ENCODE data around the gene OPCML. TPM values are rescaled to one million over a fixed set of nuclear protein-coding genes. Genes with fewer than 3 reads are reported as not detected.

OPCML gene
- total and polyA plus RNA-seq, 2 experiments from 2014 or later: 1.2 to 4.4 TPM

DNA sequence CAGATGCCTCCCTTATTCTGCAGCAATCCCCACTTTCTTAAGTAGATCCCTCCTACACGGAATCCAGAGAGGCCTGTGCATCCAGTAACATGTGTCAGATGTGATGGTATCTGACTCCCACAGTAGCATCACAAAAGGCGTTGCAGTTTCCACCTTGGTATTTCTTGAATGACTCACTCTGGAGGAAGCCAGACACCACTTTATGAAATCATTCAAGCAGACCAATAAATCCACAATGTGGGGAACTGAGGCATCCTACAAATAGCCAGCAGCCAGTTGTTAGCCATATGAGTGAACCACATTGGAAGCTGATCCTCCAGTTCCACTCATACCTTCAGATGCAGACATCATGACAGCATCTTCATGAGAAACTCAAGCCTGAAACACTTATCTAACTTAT, 798.1 kb downstream of the OPCML start:
- Histone ChIP-seq H3K9me2 (ENCODE audit: insufficient read depth) (peaks cover 3% of the 10 kb centered on the region; the same call in 1 of the 2 replicates), H3K79me2 (replicated peaks; ENCODE audit: insufficient read depth) (no peaks in the 10 kb centered on the region), H3K4me3 (no peak overlapping the region), H3K4me2 (no peak overlapping the region), H4K20me1 (replicated peaks; ENCODE audit: insufficient read depth) (no peaks in the 10 kb centered on the region), H3K4me1 (ENCODE audit: insufficient read depth) (no peaks in the 10 kb centered on the region), H3K36me3 (ENCODE audit: insufficient read depth) (no peaks in the 10 kb centered on the region), H3K27ac (ENCODE audit: low read depth) (no peak overlapping the region), H2AFZ (no peak overlapping the region), H3F3A (replicated peaks; ENCODE audit: low read depth) (no peaks in the 10 kb centered on the region), H3K27me3 (ENCODE audit: insufficient read depth) (no peaks in the 10 kb centered on the region)
- Mint-ChIP-seq H3K9me3 (no peaks in the 10 kb centered on the region; the same call in 2 of the 3 replicates), H3K27me3 (ENCODE audit: insufficient read depth, low read depth, poor library complexity) (peaks cover 1% of the 10 kb centered on the region), H3K4me1 (peaks cover 4% of the 10 kb centered on the region; the same call in 1 of the 3 replicates), H3K27ac (no peak overlapping the region), H3K4me3 (no peak overlapping the region), H3K36me3 (ENCODE audit: low read depth) (no peaks in the 10 kb centered on the region)
- TF ChIP-seq CREB1 (CRISPR knock-in tag; IDR thresholded peaks at IDR 0.05; ENCODE audit: low read depth) (no peak), ZNF114 (CRISPR knock-in tag; IDR thresholded peaks at IDR 0.05) (no peak), JUNB (IDR thresholded peaks at IDR 0.05; ENCODE audit: unreplicated experiment) (no peak)
- DNase-seq (ENCODE audit: low spot score) (no peak), ATAC-seq (no peak)

DNA sequence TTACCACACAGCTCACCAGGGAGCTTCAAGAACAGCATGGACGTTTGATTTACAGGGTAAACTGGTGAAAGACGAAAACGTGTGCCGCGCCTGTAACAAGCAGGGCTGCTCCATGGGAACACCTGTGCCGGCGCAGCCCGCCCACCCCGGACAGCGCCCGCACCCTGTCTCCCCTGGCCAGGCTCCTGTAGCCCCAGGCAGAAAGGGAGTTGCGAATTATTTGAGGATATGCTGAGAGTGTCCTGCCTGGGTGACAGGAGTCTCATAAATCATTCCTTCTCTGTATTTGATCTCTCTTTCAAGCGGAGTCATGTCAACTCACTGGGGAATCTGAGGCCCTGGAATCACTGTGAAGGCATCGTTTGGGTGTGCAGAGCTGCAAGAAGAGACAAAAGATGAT, 804.3 kb downstream of the OPCML start:
- Mint-ChIP-seq H3K4me1 (peaks cover 5% of the 10 kb centered on the region; the same call in 1 of the 3 replicates), H3K27ac (no peak overlapping the region), H3K9me3 (peaks cover 32% of the 10 kb centered on the region), H3K36me3 (ENCODE audit: low read depth) (peaks cover 15% of the 10 kb centered on the region), H3K27me3 (ENCODE audit: insufficient read depth, low read depth, poor library complexity) (peaks cover 6% of the 10 kb centered on the region), H3K4me3 (no peak overlapping the region)
- DNase-seq (ENCODE audit: low spot score): no peak
- H3K36me3 ChIP-seq (ENCODE audit: insufficient read depth): no peaks in the 10 kb centered on the region
- no peaks in the 10 kb centered on the region; the same call in 1 of the 2 replicates for H3K9me2 ChIP-seq (ENCODE audit: insufficient read depth)
- no peak overlapping the region for H3K4me2 ChIP-seq
- ATAC-seq: peak; percentile 46; the same call in 2 of the 3 replicates
- no peak overlapping the region for H3K27ac ChIP-seq (ENCODE audit: low read depth)
- no peaks in the 10 kb centered on the region for H4K20me1 ChIP-seq (replicated peaks; ENCODE audit: insufficient read depth)
- H3F3A ChIP-seq (replicated peaks; ENCODE audit: low read depth): no peaks in the 10 kb centered on the region
- peak overlapping the region; percentile 66 for H2AFZ ChIP-seq
- no peaks in the 10 kb centered on the region for H3K4me1 ChIP-seq (ENCODE audit: insufficient read depth)
- H3K27me3 ChIP-seq (ENCODE audit: insufficient read depth): no peaks in the 10 kb centered on the region
- no peak overlapping the region for H3K4me3 ChIP-seq
- H3K79me2 ChIP-seq (replicated peaks; ENCODE audit: insufficient read depth): no peaks in the 10 kb centered on the region
- TF ChIP-seq ZNF114 (CRISPR knock-in tag; IDR thresholded peaks at IDR 0.05) (no peak), EZH2phosphoT487 (IDR thresholded peaks at IDR 0.05; ENCODE audit: unreplicated experiment) (no peak), EZH2 (IDR thresholded peaks at IDR 0.05; ENCODE audit: low read depth, unreplicated experiment) (no peak), ZNF331 (CRISPR knock-in tag; IDR thresholded peaks at IDR 0.05; ENCODE audit: low read depth) (no peak), CREB1 (CRISPR knock-in tag; IDR thresholded peaks at IDR 0.05; ENCODE audit: low read depth) (no peak), STAT1 (IDR thresholded peaks at IDR 0.05; ENCODE audit: unreplicated experiment) (no peak), NANOG (IDR thresholded peaks at IDR 0.05; ENCODE audit: borderline replicate concordance) (no peak)
- TF ChIP-seq, protein P1, sequence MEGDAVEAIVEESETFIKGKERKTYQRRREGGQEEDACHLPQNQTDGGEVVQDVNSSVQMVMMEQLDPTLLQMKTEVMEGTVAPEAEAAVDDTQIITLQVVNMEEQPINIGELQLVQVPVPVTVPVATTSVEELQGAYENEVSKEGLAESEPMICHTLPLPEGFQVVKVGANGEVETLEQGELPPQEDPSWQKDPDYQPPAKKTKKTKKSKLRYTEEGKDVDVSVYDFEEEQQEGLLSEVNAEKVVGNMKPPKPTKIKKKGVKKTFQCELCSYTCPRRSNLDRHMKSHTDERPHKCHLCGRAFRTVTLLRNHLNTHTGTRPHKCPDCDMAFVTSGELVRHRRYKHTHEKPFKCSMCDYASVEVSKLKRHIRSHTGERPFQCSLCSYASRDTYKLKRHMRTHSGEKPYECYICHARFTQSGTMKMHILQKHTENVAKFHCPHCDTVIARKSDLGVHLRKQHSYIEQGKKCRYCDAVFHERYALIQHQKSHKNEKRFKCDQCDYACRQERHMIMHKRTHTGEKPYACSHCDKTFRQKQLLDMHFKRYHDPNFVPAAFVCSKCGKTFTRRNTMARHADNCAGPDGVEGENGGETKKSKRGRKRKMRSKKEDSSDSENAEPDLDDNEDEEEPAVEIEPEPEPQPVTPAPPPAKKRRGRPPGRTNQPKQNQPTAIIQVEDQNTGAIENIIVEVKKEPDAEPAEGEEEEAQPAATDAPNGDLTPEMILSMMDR (conservative IDR thresholded peaks at IDR 0.05; ENCODE audit: low read depth in 2 of 2): no peak
- TF ChIP-seq, protein P2, sequence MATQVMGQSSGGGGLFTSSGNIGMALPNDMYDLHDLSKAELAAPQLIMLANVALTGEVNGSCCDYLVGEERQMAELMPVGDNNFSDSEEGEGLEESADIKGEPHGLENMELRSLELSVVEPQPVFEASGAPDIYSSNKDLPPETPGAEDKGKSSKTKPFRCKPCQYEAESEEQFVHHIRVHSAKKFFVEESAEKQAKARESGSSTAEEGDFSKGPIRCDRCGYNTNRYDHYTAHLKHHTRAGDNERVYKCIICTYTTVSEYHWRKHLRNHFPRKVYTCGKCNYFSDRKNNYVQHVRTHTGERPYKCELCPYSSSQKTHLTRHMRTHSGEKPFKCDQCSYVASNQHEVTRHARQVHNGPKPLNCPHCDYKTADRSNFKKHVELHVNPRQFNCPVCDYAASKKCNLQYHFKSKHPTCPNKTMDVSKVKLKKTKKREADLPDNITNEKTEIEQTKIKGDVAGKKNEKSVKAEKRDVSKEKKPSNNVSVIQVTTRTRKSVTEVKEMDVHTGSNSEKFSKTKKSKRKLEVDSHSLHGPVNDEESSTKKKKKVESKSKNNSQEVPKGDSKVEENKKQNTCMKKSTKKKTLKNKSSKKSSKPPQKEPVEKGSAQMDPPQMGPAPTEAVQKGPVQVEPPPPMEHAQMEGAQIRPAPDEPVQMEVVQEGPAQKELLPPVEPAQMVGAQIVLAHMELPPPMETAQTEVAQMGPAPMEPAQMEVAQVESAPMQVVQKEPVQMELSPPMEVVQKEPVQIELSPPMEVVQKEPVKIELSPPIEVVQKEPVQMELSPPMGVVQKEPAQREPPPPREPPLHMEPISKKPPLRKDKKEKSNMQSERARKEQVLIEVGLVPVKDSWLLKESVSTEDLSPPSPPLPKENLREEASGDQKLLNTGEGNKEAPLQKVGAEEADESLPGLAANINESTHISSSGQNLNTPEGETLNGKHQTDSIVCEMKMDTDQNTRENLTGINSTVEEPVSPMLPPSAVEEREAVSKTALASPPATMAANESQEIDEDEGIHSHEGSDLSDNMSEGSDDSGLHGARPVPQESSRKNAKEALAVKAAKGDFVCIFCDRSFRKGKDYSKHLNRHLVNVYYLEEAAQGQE (IDR thresholded peaks at IDR 0.05; ENCODE audit: unreplicated experiment): no peak
- TF ChIP-seq, protein P3, sequence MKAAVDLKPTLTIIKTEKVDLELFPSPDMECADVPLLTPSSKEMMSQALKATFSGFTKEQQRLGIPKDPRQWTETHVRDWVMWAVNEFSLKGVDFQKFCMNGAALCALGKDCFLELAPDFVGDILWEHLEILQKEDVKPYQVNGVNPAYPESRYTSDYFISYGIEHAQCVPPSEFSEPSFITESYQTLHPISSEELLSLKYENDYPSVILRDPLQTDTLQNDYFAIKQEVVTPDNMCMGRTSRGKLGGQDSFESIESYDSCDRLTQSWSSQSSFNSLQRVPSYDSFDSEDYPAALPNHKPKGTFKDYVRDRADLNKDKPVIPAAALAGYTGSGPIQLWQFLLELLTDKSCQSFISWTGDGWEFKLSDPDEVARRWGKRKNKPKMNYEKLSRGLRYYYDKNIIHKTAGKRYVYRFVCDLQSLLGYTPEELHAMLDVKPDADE (IDR thresholded peaks at IDR 0.05): no peak

Data from GM23338 (cell line).